ENCODE results near the gene FBXO41. TPM values are rescaled to one million over a fixed set of nuclear protein-coding genes. Genes with fewer than 3 reads are reported as not detected.

The FBXO41 gene
- total RNA-seq, 3 donors from 2014 or later, result 1.6 to 4.0 (median 3.9) TPM

GRCh38 chr2:73253400-73253799, 30.9 kb downstream of the FBXO41 start:
- Histone ChIP-seq H3K4me3 (no peak overlapping the region), H3K4me1 (no peaks in the 10 kb centered on the region), H3K36me3 (peaks cover 11% of the 10 kb centered on the region), H3K27ac (no peak overlapping the region), H3K9me3 (no peaks in the 10 kb centered on the region), H3K27me3 (no peaks in the 10 kb centered on the region)
- intact Hi-C loops (cut with DNase I; ENCODE audit: low total_unique reads), result no loop called here
- no peak for TF ChIP-seq POLR2A (IDR thresholded peaks at IDR 0.05)
- TF ChIP-seq CTCF (IDR thresholded peaks at IDR 0.05), result no peak
- no peak for TF ChIP-seq POLR2AphosphoS5 (IDR thresholded peaks at IDR 0.05)
- no peak for DNase-seq (ENCODE audit: low spot score in 2 of 2)

GRCh38 chr2:73252238-73253027, 31.8 kb downstream of the FBXO41 start:
- intact Hi-C loops (cut with DNase I; ENCODE audit: low total_unique reads), result no loop called here
- no peak overlapping the region for H3K4me3 ChIP-seq
- DNase-seq (ENCODE audit: low spot score in 2 of 2), result no peak
- TF ChIP-seq POLR2AphosphoS5 (IDR thresholded peaks at IDR 0.05) (no peak), POLR2A (IDR thresholded peaks at IDR 0.05) (no peak), CTCF (IDR thresholded peaks at IDR 0.05) (no peak)
- no peaks in the 10 kb centered on the region for H3K4me1 ChIP-seq
- no peak overlapping the region for H3K27ac ChIP-seq
- H3K36me3 ChIP-seq, result peaks cover 16% of the 10 kb centered on the region
- no peaks in the 10 kb centered on the region for H3K27me3 ChIP-seq
- no peaks in the 10 kb centered on the region for H3K9me3 ChIP-seq

GRCh38 chr2:73250872-73251846, 33.1 kb downstream of the FBXO41 start:
- intact Hi-C loops (cut with DNase I; ENCODE audit: low total_unique reads), result no loop called here
- H3K36me3 ChIP-seq, result peaks cover 24% of the 10 kb centered on the region
- DNase-seq (ENCODE audit: low spot score in 2 of 2), result no peak

GRCh38 chr2:73249636-73250035, 34.6 kb downstream of the FBXO41 start:
- Histone ChIP-seq H3K4me3 (no peak overlapping the region), H3K27ac (no peak overlapping the region), H3K27me3 (no peaks in the 10 kb centered on the region), H3K36me3 (peaks cover 30% of the 10 kb centered on the region), H3K9me3 (no peaks in the 10 kb centered on the region), H3K4me1 (no peaks in the 10 kb centered on the region)
- TF ChIP-seq POLR2A (IDR thresholded peaks at IDR 0.05) (no peak), POLR2AphosphoS5 (IDR thresholded peaks at IDR 0.05) (no peak), CTCF (IDR thresholded peaks at IDR 0.05) (no peak)
- no peak for DNase-seq (ENCODE audit: low spot score in 2 of 2)
- intact Hi-C loops (cut with DNase I; ENCODE audit: low total_unique reads), result no loop called here

More at GRCh38 chr2:73250872-73251846, 33.1 kb downstream of the FBXO41 start:
- Histone ChIP-seq H3K27ac (no peak overlapping the region), H3K9me3 (no peaks in the 10 kb centered on the region), H3K4me3 (no peak overlapping the region), H3K4me1 (no peaks in the 10 kb centered on the region), H3K27me3 (no peaks in the 10 kb centered on the region)
- TF ChIP-seq POLR2A (IDR thresholded peaks at IDR 0.05) (no peak), CTCF (IDR thresholded peaks at IDR 0.05) (no peak), POLR2AphosphoS5 (IDR thresholded peaks at IDR 0.05) (no peak)

All from breast epithelium (tissue), 4 donors.